SK-N-SH (cell line): ENCODE measurements around the gene PCBP3. TPM values are rescaled to one million over a fixed set of nuclear protein-coding genes. Genes with fewer than 3 reads are reported as not detected.
A peak's percentile ranks its signal among the peaks of the same experiment; 100 is the strongest.

Experiments
- CTCF ChIA-PET: fragments of 300-600, 350-600 bp; formaldehyde crosslinking; extraction: SDS; loops from one replicate; lab custom pipeline; 2021; lab: Yijun Ruan, JAX
- POLR2A ChIA-PET: fragments of 350-600 bp; sonication (Branson Sonifier 250); formaldehyde crosslinking; extraction: SDS; loops from one replicate; lab custom pipeline; 2020; ENCODE audit warnings: antibody characterized with exemption, inconsistent platforms; lab: Yijun Ruan, JAX
- DNase-seq: peaks from one replicate; pipeline ENCODE4 v3.0.0; 2012
- H2AFZ ChIP-seq: fragments of 200-600 bp; sonication (generic); 2 replicates; pipeline ENCODE4 v1.8.1; 2016; ENCODE audit warnings: antibody characterized with exemption, mild to moderate bottlenecking, low read depth
- H3F3A ChIP-seq: fragments of 200-600 bp; sonication (generic); replicated peaks from 2 replicates; pipeline ENCODE3; 2016; ENCODE audit warnings: antibody characterized with exemption, mild to moderate bottlenecking; ENCODE audit not compliant: insufficient read depth
- H3K27ac ChIP-seq, 2 experiments: fragments of 200-500 bp in 1 of 2; fragments of 200-600 bp in 1 of 2; sonication (Bioruptor generic) in 1 of 2; sonication (generic), shearing (Covaris generic) in 1 of 2; 2 replicates each; pipeline versions ENCODE4 v1.5.1 to v1.6.1; 2014 to 2016; ENCODE audit warnings: low read depth in 2 of 2, inconsistent platforms in 1 of 2, low read length in 1 of 2, mild to moderate bottlenecking in 1 of 2, mixed read lengths in 1 of 2
- H3K27me3 ChIP-seq: fragments of 200-600 bp; sonication (generic), shearing (Covaris generic); 2 replicates; pipeline ENCODE4 v1.6.1; 2016; ENCODE audit warnings: mixed run types; ENCODE audit not compliant: insufficient read depth
- H3K36me3 ChIP-seq, 2 experiments: fragments of 200-500 bp in 1 of 2; fragments of 200-600 bp in 1 of 2; sonication (Bioruptor generic) in 1 of 2; sonication (generic) in 1 of 2; replicated peaks in 1 of 2; 2 replicates each; pipeline versions ENCODE3 to v1.5.1; 2014 to 2016; ENCODE audit warnings: low read length in 1 of 2, mild to moderate bottlenecking in 1 of 2; ENCODE audit not compliant: insufficient read depth in 2 of 2, control insufficient read depth in 1 of 2
- H3K4me1 ChIP-seq, 2 experiments: fragments of 200-500 bp in 1 of 2; fragments of 200-600 bp in 1 of 2; sonication (Bioruptor generic) in 1 of 2; sonication (generic), shearing (Covaris generic) in 1 of 2; 2 replicates each; pipeline versions ENCODE4 v1.5.1 to v1.6.1; 2014 to 2016; ENCODE audit warnings: low read depth in 1 of 2, low read length in 1 of 2, mixed run types in 1 of 2; ENCODE audit not compliant: insufficient read depth in 2 of 2, control insufficient read depth in 1 of 2
- H3K4me2 ChIP-seq: fragments of 200-600 bp; sonication (generic), shearing (Covaris generic); 2 replicates; pipeline ENCODE4 v1.6.1; 2017; ENCODE audit warnings: mixed run types
- H3K4me3 ChIP-seq, 2 experiments: fragments of 200-500 bp in 1 of 2; fragments of 200-600 bp in 1 of 2; sonication (Bioruptor generic) in 1 of 2; sonication (generic), shearing (Covaris generic) in 1 of 2; 2 replicates each; pipeline versions ENCODE4 v1.5.1 to v1.8.1; 2014 to 2016; ENCODE audit warnings: low read depth in 2 of 2, inconsistent platforms in 1 of 2, low read length in 1 of 2, mild to moderate bottlenecking in 1 of 2, mixed read lengths in 1 of 2, moderate library complexity in 1 of 2
- H3K79me2 ChIP-seq: fragments of 200-600 bp; sonication (generic); 2 replicates; pipeline ENCODE4 v1.8.1; 2017; ENCODE audit warnings: mild to moderate bottlenecking; ENCODE audit not compliant: insufficient read depth
- H3K9ac ChIP-seq: fragments of 200-600 bp; sonication (generic); 2 replicates; pipeline ENCODE4 v1.6.1; 2017; ENCODE audit warnings: mixed run types
- H3K9me2 ChIP-seq: fragments of 200-600 bp; sonication (generic); 2 replicates; pipeline ENCODE4 v1.6.1; 2017; ENCODE audit warnings: mixed run types
- H3K9me3 ChIP-seq: fragments of 200-600 bp; sonication (generic); 2 replicates; pipeline ENCODE4 v1.6.1; 2017; ENCODE audit warnings: mixed run types, mild to moderate bottlenecking, moderate library complexity
- H4K20me1 ChIP-seq: fragments of 200-600 bp; sonication (generic); 2 replicates; pipeline ENCODE4 v1.6.1; 2017; ENCODE audit warnings: mild to moderate bottlenecking, mixed run types; ENCODE audit not compliant: insufficient read depth
- ELF1 ChIP-seq: IDR thresholded peaks from 2 replicates; pipeline ENCODE4 v1.4.0; 2012
- EZH2phosphoT487 ChIP-seq: fragments of 200-600 bp; sonication (generic); IDR thresholded peaks from 2 replicates; pipeline ENCODE4 v1.6.1; 2017; ENCODE audit warnings: low read depth, mixed run types, mild to moderate bottlenecking, antibody characterized with exemption, moderate library complexity, borderline replicate concordance
- FOSL2 ChIP-seq: IDR thresholded peaks from 2 replicates; pipeline ENCODE4 v1.4.0; 2012; ENCODE audit warnings: low read depth, mild to moderate bottlenecking, moderate library complexity, borderline replicate concordance
- FOXJ3 ChIP-seq: sonication (generic); formaldehyde crosslinking; IDR thresholded peaks from 2 replicates; pipeline ENCODE4 v1.5.1; 2020; ENCODE audit warnings: mild to moderate bottlenecking, missing genetic modification reagents
- GABPA ChIP-seq: IDR thresholded peaks from 2 replicates; pipeline ENCODE4 v1.4.0; 2012; ENCODE audit warnings: low read depth, mild to moderate bottlenecking
- GATA2 ChIP-seq: sonication (generic); formaldehyde crosslinking; IDR thresholded peaks from 2 replicates; pipeline ENCODE4 v1.5.0; 2020; ENCODE audit warnings: mild to moderate bottlenecking, missing genetic modification reagents
- MEF2A ChIP-seq: IDR thresholded peaks from 2 replicates; pipeline ENCODE4 v1.4.0; 2012; ENCODE audit warnings: low read depth, borderline replicate concordance
- NRF1 ChIP-seq: IDR thresholded peaks from 2 replicates; pipeline ENCODE4 v1.6.1; 2012; ENCODE audit warnings: low read depth, mild to moderate bottlenecking, low read length
- POLR2AphosphoS5 ChIP-seq: IDR thresholded peaks from 2 replicates; pipeline ENCODE4 v1.6.1; 2012; ENCODE audit warnings: low read depth, low read length
- RAD21 ChIP-seq: IDR thresholded peaks from 2 replicates; pipeline ENCODE4 v1.6.1; 2012; ENCODE audit warnings: mild to moderate bottlenecking, low read length
- RFX5 ChIP-seq: IDR thresholded peaks from 2 replicates; pipeline ENCODE4 v1.6.1; 2012; ENCODE audit warnings: mild to moderate bottlenecking, improper control_type of control experiment, low read length
- RXRA ChIP-seq: IDR thresholded peaks from 2 replicates; pipeline ENCODE4 v1.4.0; 2012; ENCODE audit warnings: low read depth, mild to moderate bottlenecking, borderline replicate concordance
- SIN3A ChIP-seq: IDR thresholded peaks from 2 replicates; pipeline ENCODE4 v1.6.1; 2012; ENCODE audit warnings: low read depth, mild to moderate bottlenecking, low read length, moderate library complexity, borderline replicate concordance
- TAF1 ChIP-seq: IDR thresholded peaks from 2 replicates; pipeline ENCODE4 v1.6.1; 2012; ENCODE audit warnings: low read depth, mild to moderate bottlenecking, low read length, moderate library complexity, borderline replicate concordance
- TCF12 ChIP-seq: IDR thresholded peaks from 2 replicates; pipeline ENCODE4 v1.4.0; 2012
- TEAD4 ChIP-seq: IDR thresholded peaks from 2 replicates; pipeline ENCODE4 v1.4.0; 2012; ENCODE audit warnings: mild to moderate bottlenecking, borderline replicate concordance; ENCODE audit not compliant: insufficient read depth
- YY1 ChIP-seq: IDR thresholded peaks from 2 replicates; pipeline ENCODE4 v1.4.0; 2012; ENCODE audit warnings: low read depth, mild to moderate bottlenecking
- WGBS: methylation state at CpG from one replicate; pipeline ENCODE4 v1.1.6; 2017; ENCODE audit warnings: low lambda C conversion rate; 5-methylcytosine and 5-hydroxymethylcytosine counted together
- polyA plus RNA-seq, 3 experiments: library from polyadenylated mRNA; depleted of rRNA; stranded (reverse); fragments of >200 nt; gene quantifications; 2 replicates each; pipeline ENCODE4 v1.2.3, GENCODE V29; 2012
- TF ChIP-seq, protein P1 (sequence below): IDR thresholded peaks from 2 replicates; pipeline ENCODE4 v1.6.1; 2012; ENCODE audit warnings: mild to moderate bottlenecking, low read depth, low read length, moderate library complexity
- TF ChIP-seq, protein P2 (sequence below): IDR thresholded peaks from 2 replicates; pipeline ENCODE4 v1.4.0; 2012; ENCODE audit warnings: low read depth
- TF ChIP-seq, protein P3 (sequence below): IDR thresholded peaks from 2 replicates; pipeline ENCODE4 v1.4.0; 2012; ENCODE audit warnings: low read depth, borderline replicate concordance
- TF ChIP-seq, protein P4 (sequence below): fragments of 200-600 bp; sonication (generic); IDR thresholded peaks from 2 replicates; pipeline ENCODE4 v1.6.1; 2017; ENCODE audit warnings: antibody characterized with exemption, mild to moderate bottlenecking, moderate library complexity

The PCBP3 gene
- polyA plus RNA-seq, 1 of the 3 experiments (the other 2 are of a cell fraction): 9.5 TPM

DNA sequence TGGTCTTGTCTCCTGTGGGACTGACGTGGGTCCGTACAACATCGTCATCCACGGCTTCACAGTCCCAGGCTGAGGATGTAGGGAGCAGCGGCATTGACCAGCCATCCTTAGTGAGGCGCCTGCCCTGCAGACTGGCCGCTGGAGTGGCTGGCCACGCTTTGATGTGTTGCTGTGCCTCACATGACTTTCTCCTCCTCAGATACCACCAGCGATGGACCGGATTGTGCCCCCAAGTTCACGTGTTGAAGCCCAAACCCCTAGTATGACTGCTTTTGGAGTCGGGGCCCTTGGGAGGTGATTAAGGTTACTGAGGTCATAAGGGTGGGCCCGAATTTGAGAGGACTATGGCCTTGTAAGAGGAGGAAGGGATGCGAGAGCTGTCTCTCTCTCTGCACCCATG, 122.5 kb downstream of the PCBP3 start:
- DNase-seq: no peak
- H3K27me3 ChIP-seq: no peaks in the 10 kb centered on the region
- no peaks in the 10 kb centered on the region for H4K20me1 ChIP-seq
- H3K4me2 ChIP-seq: no peak overlapping the region
- no peak overlapping the region for H3K9ac ChIP-seq
- ChIA-PET POLR2A (interaction anchor here (0.6 kb wide), 1 partner anchor 43 kb away, joined by 3 read pairs; no protein-coding TSS in a partner anchor), CTCF (interaction anchor here (0.8 to 1.3 kb wide), 3 partner anchors 9 to 210 kb away, joined by 3 to 7 read pairs (median 4); no protein-coding TSS in a partner anchor)
- WGBS: 87% methylated on average over 14 of the region's 14 CpGs
- no peak for TF ChIP-seq GABPA
- TF ChIP-seq TEAD4: no peak
- TF ChIP-seq, protein P1, sequence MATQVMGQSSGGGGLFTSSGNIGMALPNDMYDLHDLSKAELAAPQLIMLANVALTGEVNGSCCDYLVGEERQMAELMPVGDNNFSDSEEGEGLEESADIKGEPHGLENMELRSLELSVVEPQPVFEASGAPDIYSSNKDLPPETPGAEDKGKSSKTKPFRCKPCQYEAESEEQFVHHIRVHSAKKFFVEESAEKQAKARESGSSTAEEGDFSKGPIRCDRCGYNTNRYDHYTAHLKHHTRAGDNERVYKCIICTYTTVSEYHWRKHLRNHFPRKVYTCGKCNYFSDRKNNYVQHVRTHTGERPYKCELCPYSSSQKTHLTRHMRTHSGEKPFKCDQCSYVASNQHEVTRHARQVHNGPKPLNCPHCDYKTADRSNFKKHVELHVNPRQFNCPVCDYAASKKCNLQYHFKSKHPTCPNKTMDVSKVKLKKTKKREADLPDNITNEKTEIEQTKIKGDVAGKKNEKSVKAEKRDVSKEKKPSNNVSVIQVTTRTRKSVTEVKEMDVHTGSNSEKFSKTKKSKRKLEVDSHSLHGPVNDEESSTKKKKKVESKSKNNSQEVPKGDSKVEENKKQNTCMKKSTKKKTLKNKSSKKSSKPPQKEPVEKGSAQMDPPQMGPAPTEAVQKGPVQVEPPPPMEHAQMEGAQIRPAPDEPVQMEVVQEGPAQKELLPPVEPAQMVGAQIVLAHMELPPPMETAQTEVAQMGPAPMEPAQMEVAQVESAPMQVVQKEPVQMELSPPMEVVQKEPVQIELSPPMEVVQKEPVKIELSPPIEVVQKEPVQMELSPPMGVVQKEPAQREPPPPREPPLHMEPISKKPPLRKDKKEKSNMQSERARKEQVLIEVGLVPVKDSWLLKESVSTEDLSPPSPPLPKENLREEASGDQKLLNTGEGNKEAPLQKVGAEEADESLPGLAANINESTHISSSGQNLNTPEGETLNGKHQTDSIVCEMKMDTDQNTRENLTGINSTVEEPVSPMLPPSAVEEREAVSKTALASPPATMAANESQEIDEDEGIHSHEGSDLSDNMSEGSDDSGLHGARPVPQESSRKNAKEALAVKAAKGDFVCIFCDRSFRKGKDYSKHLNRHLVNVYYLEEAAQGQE: no peak
- no peak for TF ChIP-seq RFX5
- no peak for TF ChIP-seq FOXJ3
- H3K9me2 ChIP-seq: no peaks in the 10 kb centered on the region
- H2AFZ ChIP-seq: no peak overlapping the region
- H3K4me1 ChIP-seq: peaks cover 22 to 73% of the 10 kb centered on the region in 2 experiments
- H3K79me2 ChIP-seq: no peaks in the 10 kb centered on the region
- no peaks in the 10 kb centered on the region for H3F3A ChIP-seq
- H3K27ac ChIP-seq: peak overlapping the region; percentile 61 to 95; a peak in 3 of 4 replicates
- no peaks in the 10 kb centered on the region for H3K36me3 ChIP-seq
- H3K4me3 ChIP-seq: no peak overlapping the region
- no peaks in the 10 kb centered on the region for H3K9me3 ChIP-seq

DNA sequence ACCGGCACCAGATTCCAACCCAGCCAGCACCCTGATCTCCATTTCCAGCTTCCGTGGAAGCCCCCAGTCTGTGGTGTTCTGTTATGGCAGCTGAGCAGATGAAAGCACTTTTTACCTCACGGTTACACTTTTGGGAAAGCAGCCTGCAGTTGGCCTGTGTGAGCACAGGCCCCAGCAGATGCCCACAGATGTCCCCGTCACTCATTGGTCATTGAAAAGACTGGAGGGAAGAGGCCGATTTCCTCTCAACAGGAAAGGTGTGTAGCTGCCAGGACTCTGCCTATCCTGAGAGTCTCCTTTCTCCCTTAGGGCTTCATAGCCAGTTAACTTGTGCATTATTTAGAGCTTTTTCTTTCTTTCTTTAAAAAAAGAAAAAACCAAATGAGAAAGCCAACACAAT, 123.0 kb downstream of the PCBP3 start:
- WGBS: 92% methylated on average over 4 of the region's 5 CpGs
- Histone ChIP-seq H3K4me1 (peaks cover 22 to 69% of the 10 kb centered on the region in 2 experiments), H3K4me3 (no peak overlapping the region), H3K9me3 (no peaks in the 10 kb centered on the region), H4K20me1 (no peaks in the 10 kb centered on the region), H3K9me2 (no peaks in the 10 kb centered on the region), H3F3A (no peaks in the 10 kb centered on the region), H3K27ac (peak overlapping the region; percentile 61 to 95; a peak in 3 of 4 replicates), H3K27me3 (no peaks in the 10 kb centered on the region), H3K9ac (no peak overlapping the region), H3K36me3 (no peaks in the 10 kb centered on the region), H2AFZ (no peak overlapping the region), H3K79me2 (no peaks in the 10 kb centered on the region), H3K4me2 (peak overlapping the region; percentile 51; the same call in 1 of the 2 replicates)
- ChIA-PET CTCF (interaction anchor here (0.8 to 1.3 kb wide), 3 partner anchors 9 to 210 kb away, joined by 3 to 7 read pairs (median 4); no protein-coding TSS in a partner anchor), POLR2A (interaction anchor here (0.6 kb wide), 1 partner anchor 43 kb away, joined by 3 read pairs; no protein-coding TSS in a partner anchor)
- peak; percentile 57 for DNase-seq
- TF ChIP-seq, protein P2, sequence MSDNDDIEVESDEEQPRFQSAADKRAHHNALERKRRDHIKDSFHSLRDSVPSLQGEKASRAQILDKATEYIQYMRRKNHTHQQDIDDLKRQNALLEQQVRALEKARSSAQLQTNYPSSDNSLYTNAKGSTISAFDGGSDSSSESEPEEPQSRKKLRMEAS: no peak
- TF ChIP-seq TCF12: no peak
- TF ChIP-seq YY1: no peak
- no peak for TF ChIP-seq TAF1
- TF ChIP-seq, protein P3, sequence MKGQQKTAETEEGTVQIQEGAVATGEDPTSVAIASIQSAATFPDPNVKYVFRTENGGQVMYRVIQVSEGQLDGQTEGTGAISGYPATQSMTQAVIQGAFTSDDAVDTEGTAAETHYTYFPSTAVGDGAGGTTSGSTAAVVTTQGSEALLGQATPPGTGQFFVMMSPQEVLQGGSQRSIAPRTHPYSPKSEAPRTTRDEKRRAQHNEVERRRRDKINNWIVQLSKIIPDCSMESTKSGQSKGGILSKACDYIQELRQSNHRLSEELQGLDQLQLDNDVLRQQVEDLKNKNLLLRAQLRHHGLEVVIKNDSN: no peak
- no peak for TF ChIP-seq RAD21
- TF ChIP-seq, protein P4, sequence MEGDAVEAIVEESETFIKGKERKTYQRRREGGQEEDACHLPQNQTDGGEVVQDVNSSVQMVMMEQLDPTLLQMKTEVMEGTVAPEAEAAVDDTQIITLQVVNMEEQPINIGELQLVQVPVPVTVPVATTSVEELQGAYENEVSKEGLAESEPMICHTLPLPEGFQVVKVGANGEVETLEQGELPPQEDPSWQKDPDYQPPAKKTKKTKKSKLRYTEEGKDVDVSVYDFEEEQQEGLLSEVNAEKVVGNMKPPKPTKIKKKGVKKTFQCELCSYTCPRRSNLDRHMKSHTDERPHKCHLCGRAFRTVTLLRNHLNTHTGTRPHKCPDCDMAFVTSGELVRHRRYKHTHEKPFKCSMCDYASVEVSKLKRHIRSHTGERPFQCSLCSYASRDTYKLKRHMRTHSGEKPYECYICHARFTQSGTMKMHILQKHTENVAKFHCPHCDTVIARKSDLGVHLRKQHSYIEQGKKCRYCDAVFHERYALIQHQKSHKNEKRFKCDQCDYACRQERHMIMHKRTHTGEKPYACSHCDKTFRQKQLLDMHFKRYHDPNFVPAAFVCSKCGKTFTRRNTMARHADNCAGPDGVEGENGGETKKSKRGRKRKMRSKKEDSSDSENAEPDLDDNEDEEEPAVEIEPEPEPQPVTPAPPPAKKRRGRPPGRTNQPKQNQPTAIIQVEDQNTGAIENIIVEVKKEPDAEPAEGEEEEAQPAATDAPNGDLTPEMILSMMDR: no peak
- TF ChIP-seq NRF1: no peak
- no peak for TF ChIP-seq ELF1
- TF ChIP-seq SIN3A: no peak
- no peak for TF ChIP-seq FOSL2
- TF ChIP-seq FOXJ3: no peak
- TF ChIP-seq MEF2A: no peak
- no peak for TF ChIP-seq EZH2phosphoT487
- TF ChIP-seq GATA2 (CRISPR knock-in tag): no peak
- no peak for TF ChIP-seq POLR2AphosphoS5
- TF ChIP-seq RXRA: no peak
